OCI-LY7 (cell line): ENCODE measurements around the gene EGR2. TPM values are rescaled to one million over a fixed set of nuclear protein-coding genes. Genes with fewer than 3 reads are reported as not detected.

Experiments used
- BruUV-seq: library from RNA; stranded (reverse); fragments of 400-500 nt; replicated peaks from 2 replicates; lab custom pipeline; 2021; lab: Mats Ljungman, UMichigan
- CTCF ChIA-PET: fragments of 300-600 bp; sonication (Branson Sonifier 250); formaldehyde crosslinking; loops from one replicate; lab custom pipeline; 2022; ENCODE audit warnings: antibody characterized with exemption; ENCODE audit not compliant: unreplicated experiment; lab: Charles Lee
- POLR2A ChIA-PET: fragments of 300-600 bp; sonication (Branson Sonifier 250); formaldehyde crosslinking; loops from one replicate; lab custom pipeline; 2022; ENCODE audit warnings: antibody characterized with exemption; lab: Charles Lee
- DNase-seq: peaks from one replicate; pipeline ENCODE4 v3.0.0-alpha.2; 2015; ENCODE audit warnings: low spot score
- H2AFZ ChIP-seq: fragments of 200-600 bp; sonication (generic), shearing (Covaris generic); 2 replicates; pipeline ENCODE4 v1.6.1; 2014; ENCODE audit warnings: mild to moderate bottlenecking, antibody characterized with exemption, low read length, moderate library complexity
- H3K27ac ChIP-seq: fragments of 200-600 bp; sonication (generic); 2 replicates; pipeline ENCODE4 v1.5.1; 2014; ENCODE audit warnings: mixed run types, low read depth, mild to moderate bottlenecking, moderate library complexity, low read length, inconsistent platforms; ENCODE audit not compliant: poor library complexity, severe bottlenecking
- H3K36me3 ChIP-seq: fragments of 200-600 bp; sonication (generic); 2 replicates; pipeline ENCODE4 v1.6.1; 2014; ENCODE audit warnings: mild to moderate bottlenecking, antibody characterized with exemption, low read length, moderate library complexity, mixed read lengths; ENCODE audit not compliant: insufficient read depth
- H3K4me1 ChIP-seq: fragments of 200-600 bp; sonication (generic); 2 replicates; pipeline ENCODE4 v1.5.1; 2014; ENCODE audit warnings: mild to moderate bottlenecking, low read length; ENCODE audit not compliant: insufficient read depth, poor library complexity, severe bottlenecking
- H3K4me2 ChIP-seq: fragments of 200-600 bp; sonication (generic); 2 replicates; pipeline ENCODE4 v1.6.1; 2014; ENCODE audit warnings: mild to moderate bottlenecking, low read length
- H3K4me3 ChIP-seq: fragments of 200-600 bp; sonication (generic); 2 replicates; pipeline ENCODE4 v1.5.1; 2014; ENCODE audit warnings: mild to moderate bottlenecking, low read depth, low read length; ENCODE audit not compliant: poor library complexity, severe bottlenecking
- H3K79me2 ChIP-seq: fragments of 200-600 bp; sonication (generic); 2 replicates; pipeline ENCODE4 v1.6.1; 2016; ENCODE audit warnings: low read depth, mild to moderate bottlenecking, low read length, moderate library complexity, mixed read lengths; ENCODE audit not compliant: insufficient read depth
- H3K9me2 ChIP-seq: fragments of 200-600 bp; sonication (generic); 2 replicates; pipeline ENCODE4 v1.6.1; 2016; ENCODE audit warnings: mild to moderate bottlenecking, low read length, mixed read lengths; ENCODE audit not compliant: insufficient read depth
- H3K9me3 ChIP-seq: fragments of 200-600 bp; sonication (generic); 2 replicates; pipeline ENCODE4 v1.6.1; 2014; ENCODE audit warnings: mild to moderate bottlenecking, mixed run types, low read length, mixed read lengths
- H4K20me1 ChIP-seq: fragments of 200-600 bp; sonication (generic); 2 replicates; pipeline ENCODE4 v1.6.1; 2014; ENCODE audit warnings: mild to moderate bottlenecking, antibody characterized with exemption, low read length, moderate library complexity, mixed read lengths; ENCODE audit not compliant: insufficient read depth
- EZH2phosphoT487 ChIP-seq: fragments of 200-600 bp; sonication (generic); IDR thresholded peaks from 2 replicates; pipeline ENCODE4 v1.6.1; 2018; ENCODE audit warnings: low read depth, borderline replicate concordance, mild to moderate bottlenecking, mixed run types, antibody characterized with exemption, low read length, moderate library complexity, mixed read lengths
- intact Hi-C: fragments of 100-400 bp; cut with micrococcal nuclease; formaldehyde crosslinking; loops from one replicate; pipeline ENCODE4 v1.10.0; 2022; ENCODE audit not compliant: unreplicated experiment
- total RNA-seq, 2 experiments: library from RNA; depleted of rRNA in 1 of 2; stranded (reverse); fragments of >200 nt in 1 of 2; shearing (Covaris generic) in 1 of 2; gene quantifications; 2 replicates each; pipeline ENCODE4 v1.2.3, GENCODE V29; 2014 to 2022
- TF ChIP-seq, protein P1 (sequence below): fragments of 200-600 bp; sonication (generic); conservative IDR thresholded peaks from 2 replicates; pipeline ENCODE4 v1.5.1; 2014; ENCODE audit warnings: mild to moderate bottlenecking, antibody characterized with exemption, low read length, moderate library complexity, mixed read lengths

EGR2 gene
- total RNA-seq, 2 experiments from 2014 or later = 0.19 TPM; not detected in 1

DNA sequence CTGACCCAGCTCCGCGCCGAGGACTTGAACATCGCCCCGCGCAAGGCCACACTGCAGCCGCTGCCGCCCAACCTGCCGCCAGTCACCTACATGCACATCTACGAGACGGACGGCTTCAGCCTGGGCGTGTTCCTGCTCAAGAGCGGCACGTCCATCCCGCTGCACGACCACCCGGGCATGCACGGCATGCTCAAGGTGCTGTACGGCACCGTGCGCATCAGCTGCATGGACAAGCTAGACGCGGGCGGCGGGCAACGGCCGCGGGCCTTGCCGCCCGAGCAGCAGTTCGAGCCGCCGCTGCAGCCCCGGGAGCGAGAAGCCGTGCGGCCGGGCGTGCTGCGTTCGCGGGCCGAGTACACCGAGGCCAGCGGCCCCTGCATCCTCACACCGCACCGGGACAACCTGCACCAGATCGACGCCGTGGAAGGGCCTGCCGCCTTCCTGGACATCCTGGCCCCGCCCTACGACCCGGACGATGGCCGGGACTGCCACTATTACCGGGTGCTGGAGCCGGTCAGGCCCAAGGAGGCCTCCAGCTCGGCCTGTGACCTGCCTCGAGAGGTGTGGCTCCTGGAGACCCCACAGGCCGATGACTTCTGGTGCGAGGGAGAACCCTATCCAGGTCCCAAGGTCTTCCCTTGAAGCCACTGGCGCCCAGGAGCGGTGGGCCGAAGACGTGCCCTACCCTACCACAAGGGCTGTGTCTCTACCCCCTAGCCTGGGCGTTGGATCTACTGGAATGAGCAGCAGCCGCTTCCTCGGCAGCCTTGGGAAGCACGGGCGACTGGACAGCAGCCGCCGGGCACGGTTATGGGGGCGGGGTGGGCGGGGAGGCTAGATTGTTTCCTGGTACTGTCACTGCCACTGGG lies 10.7 kb downstream of the EGR2 start:
- no peak for TF ChIP-seq EZH2phosphoT487
- TF ChIP-seq, protein P1, sequence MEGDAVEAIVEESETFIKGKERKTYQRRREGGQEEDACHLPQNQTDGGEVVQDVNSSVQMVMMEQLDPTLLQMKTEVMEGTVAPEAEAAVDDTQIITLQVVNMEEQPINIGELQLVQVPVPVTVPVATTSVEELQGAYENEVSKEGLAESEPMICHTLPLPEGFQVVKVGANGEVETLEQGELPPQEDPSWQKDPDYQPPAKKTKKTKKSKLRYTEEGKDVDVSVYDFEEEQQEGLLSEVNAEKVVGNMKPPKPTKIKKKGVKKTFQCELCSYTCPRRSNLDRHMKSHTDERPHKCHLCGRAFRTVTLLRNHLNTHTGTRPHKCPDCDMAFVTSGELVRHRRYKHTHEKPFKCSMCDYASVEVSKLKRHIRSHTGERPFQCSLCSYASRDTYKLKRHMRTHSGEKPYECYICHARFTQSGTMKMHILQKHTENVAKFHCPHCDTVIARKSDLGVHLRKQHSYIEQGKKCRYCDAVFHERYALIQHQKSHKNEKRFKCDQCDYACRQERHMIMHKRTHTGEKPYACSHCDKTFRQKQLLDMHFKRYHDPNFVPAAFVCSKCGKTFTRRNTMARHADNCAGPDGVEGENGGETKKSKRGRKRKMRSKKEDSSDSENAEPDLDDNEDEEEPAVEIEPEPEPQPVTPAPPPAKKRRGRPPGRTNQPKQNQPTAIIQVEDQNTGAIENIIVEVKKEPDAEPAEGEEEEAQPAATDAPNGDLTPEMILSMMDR = no peak
- intact Hi-C loops = loop anchor here (1.0 to 10.0 kb wide), 4 partner anchors 169 to 459 kb away; partner anchors contain the start of gene NRBF2
- H3K4me1 ChIP-seq = peaks cover 39% of the 10 kb centered on the region
- H3K79me2 ChIP-seq = peaks cover 50% of the 10 kb centered on the region
- POLR2A ChIA-PET = interaction anchor here (0.9 to 6.9 kb wide), 9 partner anchors 11 to 178 kb away, joined by 3 to 54 read pairs (median 3); partner anchors contain the start of gene EGR2
- H3K9me2 ChIP-seq = no peaks in the 10 kb centered on the region
- H3K4me2 ChIP-seq = peak overlapping the region; percentile 73
- peaks cover 32% of the 10 kb centered on the region for H4K20me1 ChIP-seq
- peaks cover 49% of the 10 kb centered on the region for H3K36me3 ChIP-seq
- peak; percentile 31 for DNase-seq
- peak overlapping the region; percentile 61; the same call in 1 of the 2 replicates for H2AFZ ChIP-seq
- peak overlapping the region; percentile 66 for H3K27ac ChIP-seq
- BruUV-seq = no TSS peak
- CTCF ChIA-PET = interaction anchor here (0.6 to 1.0 kb wide), 4 partner anchors 11 to 211 kb away, joined by 3 to 6 read pairs (median 4); partner anchors contain the start of gene EGR2
- peak overlapping the region; percentile 88 for H3K4me3 ChIP-seq
- no peaks in the 10 kb centered on the region for H3K9me3 ChIP-seq

DNA sequence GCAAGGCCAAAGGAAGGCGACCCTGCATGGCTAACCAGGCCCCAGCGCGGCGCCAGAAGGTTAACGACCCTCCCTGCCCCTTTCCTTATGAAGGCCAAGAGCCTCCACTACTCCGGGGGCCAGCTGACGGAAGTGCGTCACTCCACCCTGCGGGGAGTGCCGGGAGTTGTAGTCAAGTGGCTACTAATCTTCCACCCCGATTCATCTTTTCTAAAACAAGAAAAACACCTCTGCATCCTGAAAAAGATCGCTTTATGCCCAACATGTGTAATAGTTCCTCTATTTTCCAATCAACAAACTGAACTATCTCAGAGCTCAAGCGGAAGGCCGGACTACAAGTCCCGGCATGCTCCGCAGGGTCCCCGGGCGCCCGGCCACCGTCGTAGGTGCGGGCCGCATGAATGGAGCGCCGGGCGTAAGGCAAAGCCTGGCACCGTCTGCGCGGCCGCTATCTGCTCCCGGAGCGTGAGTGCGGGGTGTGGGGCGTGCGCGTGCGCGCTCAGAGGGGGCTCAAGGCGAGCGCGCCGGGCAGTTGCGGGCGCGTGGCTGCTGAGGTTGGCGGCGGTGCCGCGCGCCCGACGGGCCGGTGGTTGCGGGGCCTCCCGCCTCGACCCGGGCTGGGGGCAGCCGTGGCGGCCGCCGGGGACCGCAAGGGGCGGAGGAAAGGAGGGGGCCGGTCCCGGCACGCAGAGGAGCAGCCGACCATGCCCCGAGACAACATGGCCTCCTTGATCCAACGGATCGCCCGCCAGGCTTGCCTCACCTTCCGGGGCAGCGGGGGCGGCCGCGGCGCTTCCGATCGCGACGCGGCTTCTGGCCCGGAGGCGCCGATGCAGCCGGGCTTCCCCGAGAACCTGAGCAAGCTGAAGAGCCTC lies 11.6 kb downstream of the EGR2 start, which contains the start of gene ADO:
TSS of gene ADO (plus strand) at position 365 of the 875 bp plus-strand sequence. CDS start at position 705, 340 bp downstream.
- TF ChIP-seq EZH2phosphoT487 = no peak
- TF ChIP-seq, protein P1 = no peak
- no TSS peak for BruUV-seq
- Histone ChIP-seq H3K4me1 (peaks cover 39% of the 10 kb centered on the region), H3K9me3 (no peaks in the 10 kb centered on the region), H4K20me1 (peaks cover 30% of the 10 kb centered on the region), H3K36me3 (peaks cover 41% of the 10 kb centered on the region), H3K27ac (peak within 1 kb of the TSS; percentile 66), H3K4me2 (peak within 1 kb of the TSS; percentile 73), H3K4me3 (peak within 1 kb of the TSS; percentile 88), H3K79me2 (peaks cover 43% of the 10 kb centered on the region), H3K9me2 (no peaks in the 10 kb centered on the region), H2AFZ (peak within 1 kb of the TSS; percentile 61)
- POLR2A ChIA-PET = interaction anchor here (0.8 to 6.9 kb wide), 13 partner anchors 10 to 842 kb away, joined by 3 to 54 read pairs (median 3); partner anchors contain the start of genes EGR2 and NRBF2
- intact Hi-C loops = loop anchor here (1.0 to 10.0 kb wide), 5 partner anchors 151 to 460 kb away; partner anchors contain the start of gene NRBF2
- CTCF ChIA-PET = interaction anchor here (0.6 to 1.1 kb wide), 4 partner anchors 12 to 209 kb away, joined by 3 to 5 read pairs (median 3); partner anchors contain the start of gene EGR2
- DNase-seq = peak; percentile 89
